ENCODE measurements around the gene TPM4.

The TPM4 gene

GRCh38 chr19:16041991-16042386 lies 34.3 kb upstream of the TPM4 start:
- Histone ChIP-seq H3K4me1 (ENCODE audit: control insufficient read depth, insufficient read depth, low read length) (peaks cover 4% of the 10 kb centered on the region; the same call in 1 of the 2 replicates), H3K27ac (ENCODE audit: low read depth, low read length) (no peak overlapping the region), H3K9me3 (ENCODE audit: control insufficient read depth, insufficient read depth, low read depth, low read length) (no peaks in the 10 kb centered on the region), H3K4me3 (ENCODE audit: low read depth, low read length) (0 out of 2 replicates have a peak overlapping the region, but pooled peaks have one; percentile 24), H3K36me3 (ENCODE audit: control insufficient read depth, insufficient read depth, low read length) (no peaks in the 10 kb centered on the region), H3K9ac (ENCODE audit: low read length) (no peak overlapping the region), H3K27me3 (ENCODE audit: control insufficient read depth, insufficient read depth, low read length) (peaks cover 20% of the 10 kb centered on the region)

DNA sequence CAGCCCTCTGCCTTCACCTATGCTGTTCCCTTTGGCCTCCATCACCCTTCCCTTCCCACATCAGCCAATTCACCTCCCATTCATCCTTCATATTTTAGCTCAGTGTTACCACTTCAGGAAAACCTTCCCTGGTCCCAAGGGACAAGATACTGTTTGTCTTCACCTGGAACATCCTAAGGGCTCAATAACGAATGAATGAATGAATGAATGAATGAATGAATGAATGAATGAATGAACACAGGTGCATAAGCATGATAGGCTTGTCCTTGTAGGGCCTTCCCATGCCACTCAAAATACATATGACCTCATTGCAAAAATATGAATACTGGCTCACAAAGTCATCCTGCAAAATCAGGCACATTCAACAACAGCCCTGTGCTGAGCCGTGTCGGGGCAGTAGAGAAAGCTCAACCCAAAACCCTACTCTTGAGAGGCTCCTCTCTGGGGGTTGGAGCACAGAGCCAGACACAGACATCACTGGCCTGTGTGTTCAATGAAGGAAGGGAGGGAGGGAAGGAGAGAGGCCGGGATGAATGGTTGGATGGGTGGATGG lies 33.7 kb upstream of the TPM4 start:
- Histone ChIP-seq H3K36me3 (ENCODE audit: control insufficient read depth, insufficient read depth, low read length) (no peaks in the 10 kb centered on the region), H3K4me3 (ENCODE audit: low read depth, low read length) (no peak overlapping the region), H3K27ac (ENCODE audit: low read depth, low read length) (no peak overlapping the region), H3K9me3 (ENCODE audit: control insufficient read depth, insufficient read depth, low read depth, low read length) (no peaks in the 10 kb centered on the region), H3K27me3 (ENCODE audit: control insufficient read depth, insufficient read depth, low read length) (peaks cover 20% of the 10 kb centered on the region), H3K9ac (ENCODE audit: low read length) (no peak overlapping the region), H3K4me1 (ENCODE audit: control insufficient read depth, insufficient read depth, low read length) (peaks cover 4% of the 10 kb centered on the region; the same call in 1 of the 2 replicates)

DNA sequence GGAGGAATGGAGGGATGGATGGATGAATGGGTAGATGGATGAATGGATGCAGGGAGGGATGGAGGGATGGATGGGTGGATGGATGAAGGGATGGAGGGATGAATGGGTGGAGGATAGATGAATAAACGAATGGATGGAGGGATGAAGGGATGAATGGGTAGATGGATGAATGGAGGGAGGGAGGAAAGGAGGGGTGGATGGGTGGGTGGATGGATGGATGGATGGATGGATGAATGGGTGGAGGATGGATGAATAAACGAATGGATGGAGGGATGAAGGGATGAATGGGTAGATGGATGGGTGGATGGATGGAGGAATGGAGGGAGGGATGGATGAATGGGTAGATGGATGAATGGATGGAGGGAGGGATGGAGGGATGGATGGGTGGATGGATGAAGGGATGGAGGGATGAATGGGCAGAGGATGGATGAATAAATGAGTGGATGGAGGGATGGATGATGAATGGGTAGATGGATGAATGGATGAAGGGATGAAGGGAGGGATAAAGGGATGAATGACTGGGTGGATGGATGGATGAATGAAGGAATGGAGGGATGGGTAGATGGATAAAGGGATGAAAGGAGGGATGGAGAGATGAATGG lies 33.0 kb upstream of the TPM4 start:
- peaks cover 4% of the 10 kb centered on the region; the same call in 1 of the 2 replicates for H3K4me1 ChIP-seq (ENCODE audit: control insufficient read depth, insufficient read depth, low read length)
- peaks cover 20% of the 10 kb centered on the region for H3K27me3 ChIP-seq (ENCODE audit: control insufficient read depth, insufficient read depth, low read length)

GRCh38 chr19:16044746-16045145 lies 31.5 kb upstream of the TPM4 start:
- H3K9me3 ChIP-seq (ENCODE audit: control insufficient read depth, insufficient read depth, low read depth, low read length): no peaks in the 10 kb centered on the region
- no peaks in the 10 kb centered on the region for H3K36me3 ChIP-seq (ENCODE audit: control insufficient read depth, insufficient read depth, low read length)
- H3K4me3 ChIP-seq (ENCODE audit: low read depth, low read length): no peak overlapping the region
- no peak overlapping the region for H3K9ac ChIP-seq (ENCODE audit: low read length)
- no peak overlapping the region for H3K27ac ChIP-seq (ENCODE audit: low read depth, low read length)
- peaks cover 20% of the 10 kb centered on the region for H3K27me3 ChIP-seq (ENCODE audit: control insufficient read depth, insufficient read depth, low read length)
- peaks cover 4% of the 10 kb centered on the region; the same call in 1 of the 2 replicates for H3K4me1 ChIP-seq (ENCODE audit: control insufficient read depth, insufficient read depth, low read length)

More for the DNA sequence above, 33.0 kb upstream of the TPM4 start:
- Histone ChIP-seq H3K4me3 (ENCODE audit: low read depth, low read length) (no peak overlapping the region), H3K27ac (ENCODE audit: low read depth, low read length) (no peak overlapping the region), H3K36me3 (ENCODE audit: control insufficient read depth, insufficient read depth, low read length) (no peaks in the 10 kb centered on the region), H3K9ac (ENCODE audit: low read length) (no peak overlapping the region), H3K9me3 (ENCODE audit: control insufficient read depth, insufficient read depth, low read depth, low read length) (no peaks in the 10 kb centered on the region)

GRCh38 chr19:16045171-16045570 lies 31.1 kb upstream of the TPM4 start:
- Histone ChIP-seq H3K27me3 (ENCODE audit: control insufficient read depth, insufficient read depth, low read length) (peaks cover 21% of the 10 kb centered on the region), H3K4me3 (ENCODE audit: low read depth, low read length) (no peak overlapping the region), H3K9ac (ENCODE audit: low read length) (no peak overlapping the region), H3K4me1 (ENCODE audit: control insufficient read depth, insufficient read depth, low read length) (peaks cover 4% of the 10 kb centered on the region; the same call in 1 of the 2 replicates), H3K27ac (ENCODE audit: low read depth, low read length) (no peak overlapping the region), H3K36me3 (ENCODE audit: control insufficient read depth, insufficient read depth, low read length) (no peaks in the 10 kb centered on the region), H3K9me3 (ENCODE audit: control insufficient read depth, insufficient read depth, low read depth, low read length) (no peaks in the 10 kb centered on the region)

GRCh38 chr19:16045893-16046292 lies 30.4 kb upstream of the TPM4 start:
- Histone ChIP-seq H3K9me3 (ENCODE audit: control insufficient read depth, insufficient read depth, low read depth, low read length) (no peaks in the 10 kb centered on the region), H3K27ac (ENCODE audit: low read depth, low read length) (no peak overlapping the region), H3K36me3 (ENCODE audit: control insufficient read depth, insufficient read depth, low read length) (no peaks in the 10 kb centered on the region), H3K27me3 (ENCODE audit: control insufficient read depth, insufficient read depth, low read length) (peaks cover 27% of the 10 kb centered on the region), H3K4me3 (ENCODE audit: low read depth, low read length) (no peak overlapping the region), H3K4me1 (ENCODE audit: control insufficient read depth, insufficient read depth, low read length) (peaks cover 4% of the 10 kb centered on the region; the same call in 1 of the 2 replicates), H3K9ac (ENCODE audit: low read length) (no peak overlapping the region)

DNA sequence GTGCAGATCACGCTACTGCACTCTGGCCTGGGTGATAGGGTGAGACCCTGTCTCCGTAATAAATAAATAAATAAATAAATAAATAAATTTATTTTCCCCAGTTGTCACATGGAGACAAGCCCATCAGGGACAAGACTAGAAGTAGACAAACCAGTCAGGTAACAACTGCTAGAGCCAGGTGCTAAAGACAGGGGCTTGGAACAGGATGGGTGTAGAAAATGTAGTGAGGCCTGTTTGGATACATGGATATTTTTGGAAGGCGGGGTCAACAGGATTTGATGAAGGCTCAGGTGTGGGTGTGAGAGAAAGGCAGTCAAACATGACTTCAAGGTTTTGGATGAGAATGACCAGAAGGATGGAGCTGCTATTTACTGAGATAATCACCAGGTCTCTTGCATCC lies 27.7 kb upstream of the TPM4 start:
- Histone ChIP-seq H3K4me1 (ENCODE audit: control insufficient read depth, insufficient read depth, low read length) (no peaks in the 10 kb centered on the region), H3K9me3 (ENCODE audit: control insufficient read depth, insufficient read depth, low read depth, low read length) (no peaks in the 10 kb centered on the region; the same call in 1 of the 2 replicates), H3K27ac (ENCODE audit: low read depth, low read length) (no peak overlapping the region), H3K4me3 (ENCODE audit: low read depth, low read length) (no peak overlapping the region), H3K36me3 (ENCODE audit: control insufficient read depth, insufficient read depth, low read length) (no peaks in the 10 kb centered on the region), H3K9ac (ENCODE audit: low read length) (no peak overlapping the region), H3K27me3 (ENCODE audit: control insufficient read depth, insufficient read depth, low read length) (peaks cover 9% of the 10 kb centered on the region; the same call in 1 of the 2 replicates)

- Histone ChIP-seq H3K36me3 (ENCODE audit: control insufficient read depth, insufficient read depth, low read length) (no peaks in the 10 kb centered on the region), H3K27ac (ENCODE audit: low read depth, low read length) (no peak overlapping the region), H3K9ac (ENCODE audit: low read length) (no peak overlapping the region), H3K27me3 (ENCODE audit: control insufficient read depth, insufficient read depth, low read length) (peaks cover 7% of the 10 kb centered on the region; the same call in 1 of the 2 replicates), H3K4me1 (ENCODE audit: control insufficient read depth, insufficient read depth, low read length) (no peaks in the 10 kb centered on the region), H3K4me3 (ENCODE audit: low read depth, low read length) (no peak overlapping the region), H3K9me3 (ENCODE audit: control insufficient read depth, insufficient read depth, low read depth, low read length) (no peaks in the 10 kb centered on the region; the same call in 1 of the 2 replicates)
Observed at GRCh38 chr19:16051254-16052025, 24.9 kb upstream of the TPM4 start.

DNA sequence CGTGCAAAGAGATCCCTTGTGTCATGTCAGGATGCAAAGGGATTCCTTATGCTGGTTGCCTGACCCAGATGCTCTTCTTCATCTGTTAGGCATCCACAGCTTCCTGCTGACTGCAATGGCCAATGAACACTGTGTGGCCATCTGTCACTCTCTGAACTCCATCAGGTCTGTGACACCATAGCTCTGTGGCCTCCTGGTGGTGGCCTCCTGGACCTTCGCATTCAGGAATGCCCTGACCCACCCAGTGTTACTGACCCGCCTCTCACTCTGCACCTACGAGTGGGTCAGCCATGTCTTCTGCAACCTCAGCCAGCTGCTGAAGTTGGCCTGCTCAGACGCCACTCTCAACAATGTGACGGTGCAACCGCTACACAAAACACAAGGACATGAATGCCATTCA lies 23.9 kb upstream of the TPM4 start:
- Histone ChIP-seq H3K27ac (ENCODE audit: low read depth, low read length) (no peak overlapping the region), H3K4me1 (ENCODE audit: control insufficient read depth, insufficient read depth, low read length) (no peaks in the 10 kb centered on the region), H3K36me3 (ENCODE audit: control insufficient read depth, insufficient read depth, low read length) (no peaks in the 10 kb centered on the region), H3K4me3 (ENCODE audit: low read depth, low read length) (no peak overlapping the region), H3K27me3 (ENCODE audit: control insufficient read depth, insufficient read depth, low read length) (peaks cover 7% of the 10 kb centered on the region; the same call in 1 of the 2 replicates), H3K9ac (ENCODE audit: low read length) (no peak overlapping the region), H3K9me3 (ENCODE audit: control insufficient read depth, insufficient read depth, low read depth, low read length) (peaks cover 3% of the 10 kb centered on the region; the same call in 1 of the 2 replicates)

DNA sequence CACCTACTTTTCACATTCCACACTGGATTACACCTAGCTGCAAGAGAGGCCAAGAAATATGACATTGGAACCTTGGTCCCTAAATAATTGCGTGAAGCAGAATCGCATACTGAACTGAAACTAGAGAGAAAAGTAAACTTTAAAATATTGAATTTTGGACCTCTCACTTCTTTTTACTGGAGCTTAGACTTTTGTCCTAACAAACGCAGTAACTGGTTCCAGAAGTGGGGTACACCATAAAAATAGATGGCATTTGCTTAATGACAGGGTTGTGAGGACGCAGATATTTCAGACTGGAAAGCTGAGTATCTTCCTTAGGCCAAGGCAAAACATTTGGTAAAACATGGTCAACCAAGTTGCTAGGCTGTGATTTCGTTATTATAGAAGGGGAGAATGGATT lies 19.2 kb upstream of the TPM4 start:
- H3K9ac ChIP-seq (ENCODE audit: low read length): no peak overlapping the region
- no peaks in the 10 kb centered on the region for H3K4me1 ChIP-seq (ENCODE audit: control insufficient read depth, insufficient read depth, low read length)
- no peak overlapping the region for H3K4me3 ChIP-seq (ENCODE audit: low read depth, low read length)
- no peak overlapping the region for H3K27ac ChIP-seq (ENCODE audit: low read depth, low read length)
- H3K36me3 ChIP-seq (ENCODE audit: control insufficient read depth, insufficient read depth, low read length): no peaks in the 10 kb centered on the region
- no peaks in the 10 kb centered on the region for H3K27me3 ChIP-seq (ENCODE audit: control insufficient read depth, insufficient read depth, low read length)
- peaks cover 3% of the 10 kb centered on the region; the same call in 1 of the 2 replicates for H3K9me3 ChIP-seq (ENCODE audit: control insufficient read depth, insufficient read depth, low read depth, low read length)

DNA sequence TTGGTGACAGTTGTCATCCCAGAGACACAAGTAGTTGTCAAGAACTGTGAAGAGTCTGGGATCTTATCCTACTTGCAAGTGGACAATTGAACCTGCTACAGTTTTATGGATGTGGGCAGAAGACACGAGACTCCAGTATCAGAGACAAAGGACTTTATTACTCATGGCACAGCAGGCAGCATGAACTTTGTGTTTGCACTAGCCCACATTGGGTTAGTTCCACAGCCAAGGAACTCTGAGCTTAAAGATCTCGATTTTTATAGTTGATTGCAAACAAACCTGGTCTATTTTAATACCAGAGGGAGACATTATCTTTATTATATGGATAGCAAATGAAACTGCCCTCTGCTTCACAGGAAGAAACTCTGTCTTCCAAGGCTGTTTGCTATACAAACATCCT lies 16.0 kb upstream of the TPM4 start:
- no peaks in the 10 kb centered on the region for H3K27me3 ChIP-seq (ENCODE audit: control insufficient read depth, insufficient read depth, low read length)
- H3K4me3 ChIP-seq (ENCODE audit: low read depth, low read length): no peak overlapping the region

More for the DNA sequence above, 16.0 kb upstream of the TPM4 start:
- Histone ChIP-seq H3K9me3 (ENCODE audit: control insufficient read depth, insufficient read depth, low read depth, low read length) (0 out of 2 replicates have a peak, but pooled peaks cover 3% of the 10 kb centered on the region), H3K4me1 (ENCODE audit: control insufficient read depth, insufficient read depth, low read length) (peaks cover 6% of the 10 kb centered on the region), H3K27ac (ENCODE audit: low read depth, low read length) (no peak overlapping the region), H3K9ac (ENCODE audit: low read length) (no peak overlapping the region), H3K36me3 (ENCODE audit: control insufficient read depth, insufficient read depth, low read length) (no peaks in the 10 kb centered on the region)
